GM21825 (cell line): ENCODE data around the gene NCOA7.
"Not testable (repeated sequence)": the region's sequence is repeated elsewhere in the genome, so short reads cannot be mapped to it uniquely, and the experiment has no call there.

ENCODE experiments used
- ATAC-seq: cut with Tn5 transposase; IDR thresholded peaks from one replicate; pipeline ENCODE4 v1.9.1; 2021; ENCODE audit warnings: mild to moderate bottlenecking, moderate library complexity; ENCODE audit not compliant: unreplicated experiment

The NCOA7 gene

GRCh38 chr6:125753937-125754259, 36.9 kb upstream of the NCOA7 start:
- ATAC-seq, result no peak

GRCh38 chr6:125754566-125754965, 36.2 kb upstream of the NCOA7 start:
- no peak for ATAC-seq

GRCh38 chr6:125759184-125759902, 31.4 kb upstream of the NCOA7 start:
- ATAC-seq, result no peak

- ATAC-seq, result no peak
Measured at GRCh38 chr6:125759959-125760457, 30.8 kb upstream of the NCOA7 start.

- no peak for ATAC-seq
Measured at GRCh38 chr6:125764121-125764671, 26.6 kb upstream of the NCOA7 start.

GRCh38 chr6:125765944-125766343, 24.8 kb upstream of the NCOA7 start:
- ATAC-seq, result no peak

GRCh38 chr6:125766641-125767040, 24.1 kb upstream of the NCOA7 start:
- no peak for ATAC-seq

GRCh38 chr6:125769147-125769783, 21.5 kb upstream of the NCOA7 start:
- no peak for ATAC-seq

GRCh38 chr6:125773387-125774341, 17.1 kb upstream of the NCOA7 start:
- ATAC-seq, result no peak

GRCh38 chr6:125776107-125776826, 14.5 kb upstream of the NCOA7 start:
- not testable (repeated sequence) for ATAC-seq

GRCh38 chr6:125779924-125780539, 10.7 kb upstream of the NCOA7 start:
- peak; percentile 79 for ATAC-seq

GRCh38 chr6:125780540-125781313, 10.0 kb upstream of the NCOA7 start:
- peak; percentile 75 for ATAC-seq

GRCh38 chr6:125781314-125781868, 9.4 kb upstream of the NCOA7 start:
- ATAC-seq, result peak; percentile 33

GRCh38 chr6:125784365-125784764, 6.4 kb upstream of the NCOA7 start:
- no peak for ATAC-seq

GRCh38 chr6:125787791-125788190, 3.0 kb upstream of the NCOA7 start:
- no peak for ATAC-seq

- ATAC-seq, result no peak
Measured at GRCh38 chr6:125789167-125789566, 1.6 kb upstream of the NCOA7 start.

GRCh38 chr6:125789576-125790357, 993 bp upstream of the NCOA7 start:
- ATAC-seq, result peak; percentile 31

- ATAC-seq, result peak; percentile 33
Measured at GRCh38 chr6:125791151-125791819, 525 bp downstream of the NCOA7 start.
